ENCODE measurements around the gene SEPTIN1. TPM values are rescaled to one million over a fixed set of nuclear protein-coding genes. Genes with fewer than 3 reads are reported as not detected.
A peak's percentile ranks its signal among the peaks of the same experiment; 100 is the strongest.

SEPTIN1 gene
- total RNA-seq, 4 donors from 2014 or later, result 0.86 to 2.5 (median 1.4) TPM

- peak overlapping the region; percentile 82 to 98 (median 91) for H3K4me3 ChIP-seq
- WGBS, result 6% methylated on average over 28 of the region's 31 CpGs
- intact Hi-C loops (cut with DNase I), result no loop called here
- peaks cover 18 to 51% (median 44%) of the 10 kb centered on the region in 4 donors for H3K4me1 ChIP-seq
- no peaks in the 10 kb centered on the region for H3K9me3 ChIP-seq
- no peaks in the 10 kb centered on the region for H3K27me3 ChIP-seq
- peak overlapping the region; percentile 86 to 90 (median 89) for H3K27ac ChIP-seq (replicated peaks in 1 of 4)
- DNase-seq (ENCODE audit: extremely low spot score), result no peak
- peaks cover 6 to 22% (median 16%) of the 10 kb centered on the region in 4 donors for H3K36me3 ChIP-seq
- no peak for TF ChIP-seq EP300 (IDR thresholded peaks at IDR 0.05)
- TF ChIP-seq POLR2A (IDR thresholded peaks at IDR 0.05; ENCODE audit: low read depth), result no peak
- no peak for TF ChIP-seq CTCF (IDR thresholded peaks at IDR 0.05)
- no peak for TF ChIP-seq POLR2AphosphoS5 (IDR thresholded peaks at IDR 0.05)
Measured at GRCh38 chr16:30394592-30395154, 12.3 kb upstream of the SEPTIN1 start.

- no peak overlapping the region for H3K4me3 ChIP-seq
- H3K36me3 ChIP-seq, result no peaks in the 10 kb centered on the region
- WGBS, result 34% methylated on average over 2 of the region's 2 CpGs
- intact Hi-C loops (cut with DNase I), result no loop called here
- TF ChIP-seq EP300 (IDR thresholded peaks at IDR 0.05) (no peak), POLR2A (IDR thresholded peaks at IDR 0.05; ENCODE audit: low read depth) (no peak), CTCF (IDR thresholded peaks at IDR 0.05) (no peak), POLR2AphosphoS5 (IDR thresholded peaks at IDR 0.05) (no peak)
- H3K27me3 ChIP-seq, result no peaks in the 10 kb centered on the region
- H3K27ac ChIP-seq (replicated peaks in 1 of 4), result no peak overlapping the region
- H3K4me1 ChIP-seq, result peaks cover 6 to 21% (median 16%) of the 10 kb centered on the region in 4 donors
- no peaks in the 10 kb centered on the region for H3K9me3 ChIP-seq
- no peak for DNase-seq (ENCODE audit: extremely low spot score)
Measured at GRCh38 chr16:30383521-30383920, 1.2 kb upstream of the SEPTIN1 start.

- Histone ChIP-seq H3K9me3 (no peaks in the 10 kb centered on the region), H3K27me3 (no peaks in the 10 kb centered on the region), H3K4me1 (peaks cover 13 to 29% (median 28%) of the 10 kb centered on the region in 4 donors), H3K4me3 (no peak overlapping the region), H3K27ac (replicated peaks in 1 of 4) (peak overlapping the region in 1 of 4 donors; percentile 8), H3K36me3 (no peaks in the 10 kb centered on the region)
- intact Hi-C loops (cut with DNase I), result no loop called here
- DNase-seq (ENCODE audit: extremely low spot score), result no peak
- WGBS, result 84% methylated on average over 13 of the region's 13 CpGs
- no peak for TF ChIP-seq POLR2A (IDR thresholded peaks at IDR 0.05; ENCODE audit: low read depth)
- no peak for TF ChIP-seq CTCF (IDR thresholded peaks at IDR 0.05)
- no peak for TF ChIP-seq EP300 (IDR thresholded peaks at IDR 0.05)
- TF ChIP-seq POLR2AphosphoS5 (IDR thresholded peaks at IDR 0.05), result no peak
Measured at GRCh38 chr16:30381291-30382041, 895 bp downstream of the SEPTIN1 start.

GRCh38 chr16:30380803-30381208 is 1.6 kb downstream of the SEPTIN1 start:
- Histone ChIP-seq H3K27me3 (no peaks in the 10 kb centered on the region), H3K27ac (replicated peaks in 1 of 4) (peak overlapping the region in 1 of 4 donors; percentile 8), H3K4me1 (peaks cover 13 to 29% (median 28%) of the 10 kb centered on the region in 4 donors), H3K4me3 (no peak overlapping the region), H3K9me3 (no peaks in the 10 kb centered on the region), H3K36me3 (no peaks in the 10 kb centered on the region)
- DNase-seq (ENCODE audit: extremely low spot score), result no peak
- intact Hi-C loops (cut with DNase I), result no loop called here
- TF ChIP-seq POLR2A (IDR thresholded peaks at IDR 0.05; ENCODE audit: low read depth), result no peak
- TF ChIP-seq EP300 (IDR thresholded peaks at IDR 0.05), result no peak
- no peak for TF ChIP-seq CTCF (IDR thresholded peaks at IDR 0.05)
- TF ChIP-seq POLR2AphosphoS5 (IDR thresholded peaks at IDR 0.05), result no peak
- WGBS, result 84% methylated on average over 6 of the region's 6 CpGs

Data from esophagus muscularis mucosa (tissue), 4 donors.